SK-N-MC (cell line): ENCODE measurements around the gene ZNF891.

ENCODE experiments used
- EZH2 ChIP-seq: fragments of 200-600 bp; sonication (generic); IDR thresholded peaks from one replicate; pipeline ENCODE4 v1.6.1; 2017; ENCODE audit warnings: antibody characterized with exemption
- FOXP2 ChIP-seq: optimal IDR thresholded peaks from 2 replicates; pipeline ENCODE3; 2011; ENCODE audit warnings: mild to moderate bottlenecking, moderate library complexity; ENCODE audit not compliant: insufficient read depth; ENCODE audit errors: extremely low read length, control extremely low read depth
- POLR2AphosphoS5 ChIP-seq: IDR thresholded peaks from 2 replicates; pipeline ENCODE4 v1.6.1; 2012; ENCODE audit warnings: mild to moderate bottlenecking, low read depth, low read length, borderline replicate concordance

GRCh38 chr12:133073836-133074235 lies 56.2 kb downstream of the ZNF891 start:
- TF ChIP-seq EZH2 (no peak), POLR2AphosphoS5 (no peak), FOXP2 (no peak)
